NB4 (cell line): ENCODE data around the gene ZNF480.

Experiments
- DNase-seq: peaks from one replicate; pipeline ENCODE4 v3.0.0; 2010; ENCODE audit warnings: low read depth
- H3K4me3 ChIP-seq: one replicate; pipeline ENCODE4 v1.5.1; 2011; ENCODE audit warnings: mild to moderate bottlenecking, low read depth, low read length, moderate library complexity
- CTCF ChIP-seq: IDR thresholded peaks from one replicate; pipeline ENCODE4 v1.5.1; 2012; ENCODE audit warnings: low read depth, low read length
- MYC ChIP-seq: IDR thresholded peaks from 2 replicates; pipeline ENCODE4 v1.6.1; 2011; ENCODE audit warnings: low read depth, low read length
- POLR2A ChIP-seq: IDR thresholded peaks from 2 replicates; pipeline ENCODE4 v1.6.1; 2011; ENCODE audit warnings: mild to moderate bottlenecking; ENCODE audit not compliant: insufficient read length; ENCODE audit errors: extremely low read depth
- TF ChIP-seq, protein P1 (sequence below): IDR thresholded peaks from 2 replicates; pipeline ENCODE4 v1.6.1; 2011; ENCODE audit warnings: low read depth, low read length

ZNF480 gene

GRCh38 chr19:52296400-52296772, 583 bp upstream of the ZNF480 start:
- peak overlapping the region; percentile 70 for H3K4me3 ChIP-seq
- no peak for DNase-seq
- TF ChIP-seq MYC (no peak), POLR2A (no peak), CTCF (no peak)
- TF ChIP-seq, protein P1, sequence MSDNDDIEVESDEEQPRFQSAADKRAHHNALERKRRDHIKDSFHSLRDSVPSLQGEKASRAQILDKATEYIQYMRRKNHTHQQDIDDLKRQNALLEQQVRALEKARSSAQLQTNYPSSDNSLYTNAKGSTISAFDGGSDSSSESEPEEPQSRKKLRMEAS = no peak

- DNase-seq = peak; percentile 63
- H3K4me3 ChIP-seq = peak overlapping the region; percentile 83
- TF ChIP-seq, protein P1 = no peak
- no peak for TF ChIP-seq POLR2A
- no peak for TF ChIP-seq MYC
- no peak for TF ChIP-seq CTCF
These were observed 814 bp downstream of the ZNF480 start for GRCh38 chr19:52297601-52298364.

- peak; percentile 43 for DNase-seq
- TF ChIP-seq POLR2A (no peak), CTCF (no peak), MYC (no peak)
- TF ChIP-seq, protein P1 = no peak
- H3K4me3 ChIP-seq = no peak overlapping the region
These were observed 10.3 kb downstream of the ZNF480 start for GRCh38 chr19:52307275-52307674.

GRCh38 chr19:52322429-52322828, 25.5 kb downstream of the ZNF480 start:
- TF ChIP-seq CTCF (no peak), MYC (no peak), POLR2A (no peak)
- TF ChIP-seq, protein P1 = no peak
- DNase-seq = no peak
- H3K4me3 ChIP-seq = no peak overlapping the region

GRCh38 chr19:52331757-52332156, 34.8 kb downstream of the ZNF480 start:
- H3K4me3 ChIP-seq = no peak overlapping the region
- TF ChIP-seq CTCF (no peak), MYC (no peak), POLR2A (no peak)
- TF ChIP-seq, protein P1 = no peak
- no peak for DNase-seq
